Measurements from ENCODE around the gene CCNL1. TPM values are rescaled to one million over a fixed set of nuclear protein-coding genes. Genes with fewer than 3 reads are reported as not detected.
A peak's percentile ranks its signal among the peaks of the same experiment; 100 is the strongest.

The CCNL1 gene
- total RNA-seq, 1 experiment from 2014 or later, result 291 TPM

DNA sequence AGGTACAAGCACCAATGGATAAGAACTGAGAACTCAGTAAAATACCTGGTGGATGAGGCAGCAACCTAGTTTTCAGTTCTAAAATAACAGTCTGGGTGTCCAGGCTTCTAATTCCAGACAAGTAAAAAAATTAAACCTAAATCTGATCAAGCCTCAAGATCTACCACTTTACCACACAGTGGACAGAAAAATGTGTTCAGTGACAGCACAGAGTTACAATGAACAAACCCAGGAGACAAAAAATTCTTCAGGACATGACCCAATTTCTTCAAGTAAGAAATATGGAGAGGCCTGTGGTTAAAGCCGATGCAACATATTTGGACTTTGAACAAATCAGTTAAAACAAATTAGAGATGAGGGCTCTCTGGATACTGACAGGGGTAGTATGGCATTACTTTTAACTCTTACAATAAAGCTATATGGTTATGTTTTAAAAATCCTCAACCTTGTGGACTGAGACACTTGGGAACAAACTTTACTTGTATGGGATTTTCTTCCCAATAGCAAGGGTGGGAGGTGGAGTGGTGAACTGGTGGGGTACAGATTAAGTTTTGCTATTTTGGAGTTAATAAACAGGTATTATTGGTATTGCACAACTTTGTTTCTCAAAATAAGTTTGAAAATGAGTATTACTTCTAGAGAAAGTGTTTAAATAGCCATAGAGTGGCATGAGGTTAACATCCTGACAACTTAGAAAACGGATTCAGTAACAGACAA, 14.2 kb downstream of the CCNL1 start:
- Mint-ChIP-seq H3K4me1 (ENCODE audit: low read depth, unreplicated experiment) (peaks cover 21% of the 10 kb centered on the region), H3K4me3 (ENCODE audit: low read depth, unreplicated experiment) (no peak overlapping the region), H3K36me3 (ENCODE audit: insufficient read depth, unreplicated experiment) (peaks cover 89% of the 10 kb centered on the region), H3K27ac (ENCODE audit: unreplicated experiment) (peak overlapping the region; percentile 88), H3K27me3 (ENCODE audit: unreplicated experiment) (no peaks in the 10 kb centered on the region), H3K9me3 (ENCODE audit: low read depth, unreplicated experiment) (no peaks in the 10 kb centered on the region)
- intact Hi-C loops (cut with micrococcal nuclease; ENCODE audit: unreplicated experiment), result no loop called here
- TF ChIP-seq, protein P1, sequence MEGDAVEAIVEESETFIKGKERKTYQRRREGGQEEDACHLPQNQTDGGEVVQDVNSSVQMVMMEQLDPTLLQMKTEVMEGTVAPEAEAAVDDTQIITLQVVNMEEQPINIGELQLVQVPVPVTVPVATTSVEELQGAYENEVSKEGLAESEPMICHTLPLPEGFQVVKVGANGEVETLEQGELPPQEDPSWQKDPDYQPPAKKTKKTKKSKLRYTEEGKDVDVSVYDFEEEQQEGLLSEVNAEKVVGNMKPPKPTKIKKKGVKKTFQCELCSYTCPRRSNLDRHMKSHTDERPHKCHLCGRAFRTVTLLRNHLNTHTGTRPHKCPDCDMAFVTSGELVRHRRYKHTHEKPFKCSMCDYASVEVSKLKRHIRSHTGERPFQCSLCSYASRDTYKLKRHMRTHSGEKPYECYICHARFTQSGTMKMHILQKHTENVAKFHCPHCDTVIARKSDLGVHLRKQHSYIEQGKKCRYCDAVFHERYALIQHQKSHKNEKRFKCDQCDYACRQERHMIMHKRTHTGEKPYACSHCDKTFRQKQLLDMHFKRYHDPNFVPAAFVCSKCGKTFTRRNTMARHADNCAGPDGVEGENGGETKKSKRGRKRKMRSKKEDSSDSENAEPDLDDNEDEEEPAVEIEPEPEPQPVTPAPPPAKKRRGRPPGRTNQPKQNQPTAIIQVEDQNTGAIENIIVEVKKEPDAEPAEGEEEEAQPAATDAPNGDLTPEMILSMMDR (IDR thresholded peaks at IDR 0.05; ENCODE audit: unreplicated experiment), result no peak
- CTCF ChIA-PET, result no interaction called here
- no TSS peak for BruUV-seq (replicated peaks)
- DNase-seq, result no peak

DNA sequence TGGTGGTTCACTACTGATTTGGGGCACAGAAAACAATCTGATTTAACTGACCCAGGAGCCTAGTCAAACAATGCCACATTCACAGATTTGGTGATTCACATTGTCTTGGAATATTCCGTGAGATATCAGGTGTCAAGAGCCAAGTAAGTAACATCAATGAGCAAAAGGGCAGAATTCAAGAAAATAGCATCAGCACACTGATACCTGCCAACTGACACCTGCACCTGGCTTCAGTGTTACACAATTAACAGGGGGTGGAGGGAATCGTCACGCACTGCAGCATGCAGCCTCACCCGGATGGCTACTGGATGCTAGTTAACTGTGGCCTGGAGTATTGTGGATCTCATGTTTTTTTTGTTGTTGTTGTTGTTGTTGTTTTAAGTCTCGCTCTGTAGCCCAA, 17.6 kb downstream of the CCNL1 start:
- Mint-ChIP-seq H3K4me3 (ENCODE audit: low read depth, unreplicated experiment) (no peak overlapping the region), H3K36me3 (ENCODE audit: insufficient read depth, unreplicated experiment) (peaks cover 77% of the 10 kb centered on the region), H3K4me1 (ENCODE audit: low read depth, unreplicated experiment) (peaks cover 18% of the 10 kb centered on the region), H3K27me3 (ENCODE audit: unreplicated experiment) (no peaks in the 10 kb centered on the region), H3K9me3 (ENCODE audit: low read depth, unreplicated experiment) (no peaks in the 10 kb centered on the region), H3K27ac (ENCODE audit: unreplicated experiment) (no peak overlapping the region)
- CTCF ChIA-PET, result interaction anchor here (0.6 to 0.7 kb wide), 2 partner anchors 11 to 353 kb away, joined by 3 read pairs; no protein-coding TSS in a partner anchor
- DNase-seq, result no peak
- TF ChIP-seq, protein P1 (IDR thresholded peaks at IDR 0.05; ENCODE audit: unreplicated experiment), result no peak
- intact Hi-C loops (cut with micrococcal nuclease; ENCODE audit: unreplicated experiment), result no loop called here
- no TSS peak for BruUV-seq (replicated peaks)

DNA sequence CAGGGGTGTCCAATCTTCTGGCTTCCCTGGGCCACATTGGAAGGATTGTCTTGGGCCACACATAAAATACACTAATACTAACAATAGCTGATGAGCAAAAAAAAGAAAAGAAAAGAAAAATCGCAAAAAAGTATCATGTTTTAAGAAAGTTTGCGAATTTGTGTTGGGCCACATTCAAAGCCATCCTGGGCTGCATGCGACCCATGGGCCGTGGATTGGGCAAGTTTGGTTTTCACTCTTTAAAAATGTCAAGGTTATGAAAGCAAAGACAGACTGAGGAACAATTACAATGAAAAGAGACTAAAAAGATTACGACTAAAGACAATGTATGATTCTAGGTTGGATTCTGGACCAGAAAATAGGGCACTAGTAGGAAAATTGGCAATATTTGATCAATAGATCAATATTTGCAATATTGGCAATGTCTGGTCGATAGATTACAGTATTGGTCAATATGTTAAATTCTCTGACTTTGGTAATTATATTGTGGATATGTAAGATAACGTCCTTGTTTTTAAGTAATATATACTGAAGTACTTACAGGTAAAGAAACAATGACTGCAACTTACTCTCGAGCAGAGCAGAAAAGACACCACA, 19.9 kb downstream of the CCNL1 start:
- DNase-seq, result no peak
- H3K27me3 Mint-ChIP-seq (ENCODE audit: unreplicated experiment), result no peaks in the 10 kb centered on the region
- BruUV-seq (replicated peaks), result no TSS peak
- intact Hi-C loops (cut with micrococcal nuclease; ENCODE audit: unreplicated experiment), result loop anchor here (5.0 to 10.0 kb wide), 4 partner anchors 235 to 835 kb away; partner anchors contain the start of gene SSR3
- CTCF ChIA-PET, result interaction anchor here (0.7 kb wide), 1 partner anchor 1008 kb away, joined by 4 read pairs; no protein-coding TSS in a partner anchor
- TF ChIP-seq, protein P1 (IDR thresholded peaks at IDR 0.05; ENCODE audit: unreplicated experiment), result no peak
- H3K36me3 Mint-ChIP-seq (ENCODE audit: insufficient read depth, unreplicated experiment), result peaks cover 54% of the 10 kb centered on the region
- H3K4me1 Mint-ChIP-seq (ENCODE audit: low read depth, unreplicated experiment), result peaks cover 41% of the 10 kb centered on the region
- H3K9me3 Mint-ChIP-seq (ENCODE audit: low read depth, unreplicated experiment), result no peaks in the 10 kb centered on the region
- H3K4me3 Mint-ChIP-seq (ENCODE audit: low read depth, unreplicated experiment), result no peak overlapping the region
- no peak overlapping the region for H3K27ac Mint-ChIP-seq (ENCODE audit: unreplicated experiment)

DNA sequence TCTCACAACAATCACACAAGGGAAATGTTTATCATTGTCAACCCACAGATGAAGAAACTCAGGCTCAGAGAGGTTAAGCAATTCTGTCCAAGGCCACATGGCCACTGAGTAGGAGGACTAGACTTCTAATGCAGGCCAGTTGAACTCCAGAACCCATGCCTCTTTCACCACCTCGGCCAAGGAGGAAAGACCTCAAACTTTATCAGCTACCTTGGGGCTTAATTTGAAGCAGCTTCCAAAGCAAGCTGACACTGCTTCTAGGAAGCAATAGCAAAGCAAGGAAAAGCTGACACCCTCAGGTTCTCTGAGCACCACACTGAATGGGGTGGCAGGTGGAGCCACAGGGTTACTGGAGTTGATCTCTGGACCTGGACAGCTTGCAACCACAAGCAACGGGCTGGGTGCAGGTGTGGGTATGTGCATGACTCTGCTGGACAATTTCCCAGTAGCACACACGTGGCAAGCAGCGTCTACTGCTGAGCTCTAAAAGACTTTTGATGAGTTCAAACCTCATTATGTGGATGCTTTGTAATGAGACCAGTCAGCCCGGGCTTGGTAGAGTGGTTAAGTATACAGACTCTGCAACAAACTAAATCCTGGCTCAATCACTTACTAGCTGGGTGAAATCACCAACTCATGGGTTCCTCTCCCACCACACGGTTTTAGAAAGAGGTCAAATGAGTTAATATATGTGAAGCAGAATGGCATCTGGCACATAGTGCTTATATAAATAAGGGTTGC, 23.1 kb downstream of the CCNL1 start:
- Mint-ChIP-seq H3K4me1 (ENCODE audit: low read depth, unreplicated experiment) (peaks cover 52% of the 10 kb centered on the region), H3K27me3 (ENCODE audit: unreplicated experiment) (no peaks in the 10 kb centered on the region), H3K4me3 (ENCODE audit: low read depth, unreplicated experiment) (peak overlapping the region; percentile 49), H3K9me3 (ENCODE audit: low read depth, unreplicated experiment) (no peaks in the 10 kb centered on the region), H3K27ac (ENCODE audit: unreplicated experiment) (peak overlapping the region; percentile 56), H3K36me3 (ENCODE audit: insufficient read depth, unreplicated experiment) (peaks cover 24% of the 10 kb centered on the region)
- peak; percentile 48 for DNase-seq
- TSS peak; percentile 21 for BruUV-seq (replicated peaks)
- CTCF ChIA-PET, result interaction anchor here (0.6 to 3.4 kb wide), 28 partner anchors 10 to 986 kb away, joined by 3 to 28 read pairs (median 4); partner anchors contain the start of gene TIPARP
- TF ChIP-seq, protein P1 (IDR thresholded peaks at IDR 0.05; ENCODE audit: unreplicated experiment), result no peak
- intact Hi-C loops (cut with micrococcal nuclease; ENCODE audit: unreplicated experiment), result loop anchor here (1.0 to 10.0 kb wide), 9 partner anchors 232 to 1142 kb away; partner anchors contain the start of genes SSR3 and TIPARP
